ENCODE data around the gene CRYBG3.

CRYBG3 gene

DNA sequence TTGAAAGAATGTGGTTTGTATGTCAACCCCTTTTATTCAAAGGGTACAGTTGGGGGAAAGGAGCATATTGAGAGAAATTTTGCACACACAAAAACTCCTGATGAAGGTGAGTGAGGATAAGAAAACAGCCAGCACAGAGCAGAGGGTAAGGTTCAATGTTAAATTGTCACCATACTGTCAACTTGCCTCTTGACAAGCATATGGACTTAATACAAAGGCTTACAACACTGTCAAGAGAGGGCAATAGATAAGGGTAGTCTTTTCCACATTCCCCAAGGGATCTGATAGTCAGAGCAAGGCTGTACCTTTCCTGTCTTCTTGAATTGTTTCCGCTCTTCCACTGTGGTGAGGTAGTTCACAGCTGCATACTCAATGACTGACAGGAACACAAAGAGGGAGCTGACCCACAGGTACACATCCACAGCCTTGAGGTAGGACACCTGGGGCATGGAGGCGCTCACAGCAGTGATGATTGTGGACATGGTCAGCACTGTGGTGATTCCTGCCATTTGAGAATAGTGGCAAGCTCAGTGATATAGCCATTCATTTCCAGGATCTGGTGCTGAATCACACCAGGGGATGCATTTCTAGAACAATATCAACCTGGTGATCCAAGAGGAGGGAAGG is 170.8 kb downstream of the CRYBG3 start:
- no peak for TF ChIP-seq CTCF (IDR thresholded peaks at IDR 0.05; ENCODE audit: insufficient read depth, low read depth, low read length, missing control alignments)
- H3K4me3 ChIP-seq (ENCODE audit: low read depth, low read length) = no peak overlapping the region
- no peak for DNase-seq (ENCODE audit: low read depth)

- no peak for TF ChIP-seq CTCF (IDR thresholded peaks at IDR 0.05; ENCODE audit: insufficient read depth, low read depth, low read length, missing control alignments)
- DNase-seq (ENCODE audit: low read depth) = no peak
- H3K4me3 ChIP-seq (ENCODE audit: low read depth, low read length) = no peak overlapping the region
These were observed 171.7 kb downstream of the CRYBG3 start for GRCh38 chr3:97993526-97993925.

- TF ChIP-seq CTCF (IDR thresholded peaks at IDR 0.05; ENCODE audit: insufficient read depth, low read depth, low read length, missing control alignments) = no peak
- no peak for DNase-seq (ENCODE audit: low read depth)
- no peak overlapping the region for H3K4me3 ChIP-seq (ENCODE audit: low read depth, low read length)
These were observed 172.6 kb downstream of the CRYBG3 start for GRCh38 chr3:97994328-97994945.
